ENCODE measurements around the gene GGT7. TPM values are rescaled to one million over a fixed set of nuclear protein-coding genes. Genes with fewer than 3 reads are reported as not detected.

The GGT7 gene
- total and polyA plus RNA-seq, 2 of the 4 experiments (the other 2 are of a cell fraction): 3.4 to 25.9 TPM

GRCh38 chr20:34820805-34821578, 51.7 kb downstream of the GGT7 start (continued):
- no peak for TF ChIP-seq CEBPB (IDR thresholded peaks at IDR 0.05; ENCODE audit: low read depth, low read length)

GRCh38 chr20:34817801-34818200, 54.9 kb downstream of the GGT7 start:
- ATAC-seq (ENCODE audit: low read depth) (no peak; the same call in 1 of the 2 replicates), DNase-seq (no peak)
- no peak overlapping the region for H3K4me2 ChIP-seq (ENCODE audit: low read depth, low read length)
- WGBS, 2 experiments (ENCODE audit: extremely low coverage in 2 of 2, insufficient read length in 1 of 2): no CpG with 5 or more reads among the region's 2 CpGs
- peaks cover 29% of the 10 kb centered on the region for H3K9me1 ChIP-seq (ENCODE audit: insufficient read depth, low read length)
- H2BK120ac ChIP-seq (ENCODE audit: low read depth, low read length): no peak overlapping the region
- in situ Hi-C loops (cut with MboI; ENCODE audit: low sequenced_read_pairs): no loop called here
- intact Hi-C loops (cut with micrococcal nuclease): no loop called here
- H3K36me3 ChIP-seq (ENCODE audit: control insufficient read depth, insufficient read depth, low read length): no peaks in the 10 kb centered on the region
- H3K4ac ChIP-seq (ENCODE audit: low read depth, low read length): no peak overlapping the region
- H3K4me1 ChIP-seq (ENCODE audit: control insufficient read depth, insufficient read depth, low read length): peaks cover 3% of the 10 kb centered on the region
- H3K27me3 ChIP-seq (ENCODE audit: control insufficient read depth, insufficient read depth, low read length): no peaks in the 10 kb centered on the region
- POLR2A ChIA-PET (ENCODE audit: unreplicated experiment): no interaction called here
- peak overlapping the region; percentile 28; the same call in 1 of the 2 replicates for H3K14ac ChIP-seq (replicated peaks; ENCODE audit: low read depth, low read length)
- H3K23ac ChIP-seq (ENCODE audit: low read depth, low read length): peak overlapping the region; percentile 72; the same call in 1 of the 2 replicates
- no peak overlapping the region for H2BK15ac ChIP-seq (ENCODE audit: low read depth, low read length)
- no peak overlapping the region for H2AK5ac ChIP-seq (ENCODE audit: low read depth, low read length)
- H4K20me1 ChIP-seq (ENCODE audit: insufficient read depth, low read length): peaks cover 81% of the 10 kb centered on the region
- CTCF ChIA-PET: no interaction called here
- H3K18ac ChIP-seq (ENCODE audit: low read depth, low read length): no peak overlapping the region
- H2BK5ac ChIP-seq (ENCODE audit: low read depth, low read length, poor library complexity, severe bottlenecking): no peak overlapping the region
- no peak overlapping the region for H4K8ac ChIP-seq (ENCODE audit: low read depth in 2 of 2, low read length in 2 of 2)
- H2AFZ ChIP-seq (replicated peaks; ENCODE audit: low read length, poor library complexity): no peak overlapping the region
- H3K56ac ChIP-seq (ENCODE audit: extremely low read depth, insufficient read depth, low read length): no peak overlapping the region
- H3K9me3 ChIP-seq (ENCODE audit: control insufficient read depth, insufficient read depth, low read length): no peaks in the 10 kb centered on the region
- no peak overlapping the region for H3K4me3 ChIP-seq (ENCODE audit: insufficient read depth, low read depth, low read length)
- peaks cover 41 to 79% of the 10 kb centered on the region in 2 experiments for H3K79me1 ChIP-seq (ENCODE audit: low read depth in 1 of 2, low read length in 2 of 2)
- H3K27ac ChIP-seq (ENCODE audit: insufficient read depth, low read length): peak overlapping the region; percentile 13; the same call in 1 of the 2 replicates
- no peak overlapping the region for H2BK20ac ChIP-seq (ENCODE audit: low read depth, low read length)
- H3K9ac ChIP-seq (ENCODE audit: low read depth, low read length): no peak overlapping the region
- no peak overlapping the region for H4K91ac ChIP-seq (ENCODE audit: insufficient read depth, low read depth, low read length)
- no TSS peak for BruUV-seq (replicated peaks)
- dilution Hi-C loops (cut with HindIII; ENCODE audit: low sequenced_read_pairs, unreplicated experiment): no loop called here
- H4K5ac ChIP-seq (ENCODE audit: low read depth, low read length): no peak overlapping the region
- no peak for TF ChIP-seq USF2 (IDR thresholded peaks at IDR 0.05; ENCODE audit: low read depth, low read length)
- no peak for TF ChIP-seq NFE2L2 (IDR thresholded peaks at IDR 0.05; ENCODE audit: low read depth, low read length)
- TF ChIP-seq MXI1 (IDR thresholded peaks at IDR 0.05; ENCODE audit: borderline replicate concordance, low read depth, low read length): no peak
- TF ChIP-seq BHLHE40 (IDR thresholded peaks at IDR 0.05; ENCODE audit: low read depth, low read length): no peak
- TF ChIP-seq MAFK (IDR thresholded peaks at IDR 0.05; ENCODE audit: low read depth, low read length): no peak
- H2AK9ac ChIP-seq (replicated peaks; ENCODE audit: low read depth, low read length, poor library complexity): no peak overlapping the region
